Karpas-422 (cell line): ENCODE measurements around the gene TMEM125. TPM values are rescaled to one million over a fixed set of nuclear protein-coding genes. Genes with fewer than 3 reads are reported as not detected.

Source experiments
- DNase-seq: peaks from one replicate; pipeline ENCODE4 v3.0.0-alpha.2; 2015
- H2AFZ ChIP-seq: fragments of 200-600 bp; sonication (generic); 2 replicates; pipeline ENCODE4 v1.6.1; 2014; ENCODE audit warnings: antibody characterized with exemption, low read length, mixed read lengths
- H3K27ac ChIP-seq: fragments of 200-600 bp; sonication (generic); 2 replicates; pipeline ENCODE4 v1.5.1; 2014; ENCODE audit warnings: mild to moderate bottlenecking, low read length, moderate library complexity
- H3K27me3 ChIP-seq: fragments of 200-600 bp; sonication (generic); 2 replicates; pipeline ENCODE4 v1.6.1; 2014; ENCODE audit warnings: low read length, mixed read lengths
- H3K36me3 ChIP-seq: fragments of 200-600 bp; sonication (generic); 2 replicates; pipeline ENCODE4 v1.6.1; 2014; ENCODE audit warnings: low read length, mixed read lengths; ENCODE audit not compliant: insufficient read depth
- H3K4me1 ChIP-seq: fragments of 200-600 bp; sonication (generic); 2 replicates; pipeline ENCODE4 v1.6.1; 2014; ENCODE audit warnings: mild to moderate bottlenecking, low read length, mixed read lengths
- H3K4me2 ChIP-seq: fragments of 200-600 bp; sonication (generic); 2 replicates; pipeline ENCODE4 v1.6.1; 2014; ENCODE audit warnings: low read length, low read depth, mild to moderate bottlenecking; ENCODE audit not compliant: poor library complexity, severe bottlenecking
- H3K4me3 ChIP-seq: fragments of 200-600 bp; sonication (generic); 2 replicates; pipeline ENCODE4 v1.5.1; 2014; ENCODE audit warnings: mild to moderate bottlenecking, antibody characterized with exemption, low read length, mixed read lengths
- H3K79me2 ChIP-seq: fragments of 200-600 bp; sonication (generic); 2 replicates; pipeline ENCODE4 v1.6.1; 2014; ENCODE audit warnings: mild to moderate bottlenecking, low read length, mixed read lengths
- H3K9ac ChIP-seq: fragments of 200-600 bp; sonication (generic); 2 replicates; pipeline ENCODE4 v1.6.0; 2014; ENCODE audit warnings: low read length
- H3K9me2 ChIP-seq: fragments of 200-600 bp; sonication (generic), shearing (Covaris generic); replicated peaks from 2 replicates; pipeline ENCODE4 v1.6.0; 2014; ENCODE audit warnings: mild to moderate bottlenecking, low read length, moderate library complexity; ENCODE audit not compliant: insufficient read depth
- H3K9me3 ChIP-seq: fragments of 300-700, 200-600 bp; sonication (generic); 2 replicates; pipeline ENCODE4 v1.6.1; 2014; ENCODE audit warnings: low read length, mixed read lengths
- H4K20me1 ChIP-seq: fragments of 200-600 bp; sonication (generic); 2 replicates; pipeline ENCODE4 v1.6.1; 2014; ENCODE audit warnings: mild to moderate bottlenecking, antibody characterized with exemption, low read length, low read depth; ENCODE audit not compliant: insufficient read depth
- total RNA-seq: library from RNA; depleted of rRNA; stranded (reverse); fragments of >200 nt; shearing (Covaris generic); gene quantifications from 2 replicates; pipeline ENCODE4 v1.2.3, GENCODE V29; 2014; ENCODE audit warnings: low replicate concordance

Gene TMEM125
- total RNA-seq, 1 experiment from 2014 or later: not detected

- no peak for DNase-seq
- H4K20me1 ChIP-seq: no peaks in the 10 kb centered on the region
Measured at GRCh38 chr1:43252225-43252624, 17.6 kb upstream of the TMEM125 start.

GRCh38 chr1:43253173-43253572 is 16.6 kb upstream of the TMEM125 start:
- H3K36me3 ChIP-seq: no peaks in the 10 kb centered on the region
- no peaks in the 10 kb centered on the region for H3K79me2 ChIP-seq
- H3K9ac ChIP-seq: no peak overlapping the region
- no peaks in the 10 kb centered on the region for H4K20me1 ChIP-seq
- no peak overlapping the region for H3K4me3 ChIP-seq
- H3K4me1 ChIP-seq: peaks cover 3% of the 10 kb centered on the region
- H3K27ac ChIP-seq: no peak overlapping the region
- DNase-seq: no peak
- no peak overlapping the region for H3K4me2 ChIP-seq
- no peaks in the 10 kb centered on the region for H3K9me3 ChIP-seq
- H3K9me2 ChIP-seq: no peaks in the 10 kb centered on the region
- no peak overlapping the region for H2AFZ ChIP-seq
- no peaks in the 10 kb centered on the region for H3K27me3 ChIP-seq

More at GRCh38 chr1:43252225-43252624, 17.6 kb upstream of the TMEM125 start:
- Histone ChIP-seq H3K9me2 (no peaks in the 10 kb centered on the region), H3K4me3 (no peak overlapping the region), H3K79me2 (no peaks in the 10 kb centered on the region), H3K9me3 (no peaks in the 10 kb centered on the region), H3K27me3 (no peaks in the 10 kb centered on the region), H3K4me1 (peaks cover 3% of the 10 kb centered on the region), H3K36me3 (no peaks in the 10 kb centered on the region), H3K4me2 (no peak overlapping the region), H3K9ac (no peak overlapping the region), H3K27ac (no peak overlapping the region), H2AFZ (no peak overlapping the region)

- Histone ChIP-seq H3K4me1 (peaks cover 3% of the 10 kb centered on the region), H3K4me2 (no peak overlapping the region), H3K27me3 (no peaks in the 10 kb centered on the region), H3K9me3 (no peaks in the 10 kb centered on the region), H3K4me3 (no peak overlapping the region), H3K27ac (no peak overlapping the region), H2AFZ (no peak overlapping the region), H4K20me1 (no peaks in the 10 kb centered on the region), H3K79me2 (no peaks in the 10 kb centered on the region), H3K9me2 (no peaks in the 10 kb centered on the region), H3K9ac (no peak overlapping the region), H3K36me3 (no peaks in the 10 kb centered on the region)
- DNase-seq: no peak
Measured at GRCh38 chr1:43253876-43254275, 15.9 kb upstream of the TMEM125 start.

- Histone ChIP-seq H3K4me3 (no peak overlapping the region), H2AFZ (no peak overlapping the region), H3K4me2 (no peak overlapping the region), H3K36me3 (no peaks in the 10 kb centered on the region), H3K27me3 (no peaks in the 10 kb centered on the region), H3K9ac (no peak overlapping the region), H3K9me3 (no peaks in the 10 kb centered on the region), H3K9me2 (no peaks in the 10 kb centered on the region), H3K4me1 (peaks cover 3% of the 10 kb centered on the region), H3K27ac (no peak overlapping the region), H3K79me2 (no peaks in the 10 kb centered on the region), H4K20me1 (no peaks in the 10 kb centered on the region)
- DNase-seq: no peak
Measured at GRCh38 chr1:43255438-43256210, 14.2 kb upstream of the TMEM125 start.

- H3K9me2 ChIP-seq: no peaks in the 10 kb centered on the region
- H2AFZ ChIP-seq: no peak overlapping the region
- H3K36me3 ChIP-seq: no peaks in the 10 kb centered on the region
- H4K20me1 ChIP-seq: no peaks in the 10 kb centered on the region
- H3K79me2 ChIP-seq: no peaks in the 10 kb centered on the region
- no peaks in the 10 kb centered on the region for H3K27me3 ChIP-seq
- no peak overlapping the region for H3K4me2 ChIP-seq
- no peak overlapping the region for H3K4me3 ChIP-seq
- H3K4me1 ChIP-seq: peaks cover 3% of the 10 kb centered on the region
- H3K9ac ChIP-seq: no peak overlapping the region
- no peak overlapping the region for H3K27ac ChIP-seq
- no peaks in the 10 kb centered on the region for H3K9me3 ChIP-seq
- no peak for DNase-seq
Measured at GRCh38 chr1:43256675-43257570, 12.9 kb upstream of the TMEM125 start.

GRCh38 chr1:43258370-43258769 is 11.4 kb upstream of the TMEM125 start:
- no peaks in the 10 kb centered on the region for H4K20me1 ChIP-seq
- no peaks in the 10 kb centered on the region for H3K79me2 ChIP-seq
- H3K36me3 ChIP-seq: no peaks in the 10 kb centered on the region
- no peak overlapping the region for H2AFZ ChIP-seq
- no peak overlapping the region for H3K27ac ChIP-seq
- no peak overlapping the region for H3K4me2 ChIP-seq
- H3K9me3 ChIP-seq: peaks cover 3% of the 10 kb centered on the region; the same call in 1 of the 2 replicates
- no peaks in the 10 kb centered on the region for H3K9me2 ChIP-seq
- no peak for DNase-seq
- no peak overlapping the region for H3K9ac ChIP-seq
- H3K27me3 ChIP-seq: no peaks in the 10 kb centered on the region
- H3K4me3 ChIP-seq: no peak overlapping the region
- no peaks in the 10 kb centered on the region for H3K4me1 ChIP-seq

- Histone ChIP-seq H3K4me3 (no peak overlapping the region), H3K4me1 (no peaks in the 10 kb centered on the region), H3K9ac (no peak overlapping the region), H3K9me2 (no peaks in the 10 kb centered on the region), H4K20me1 (no peaks in the 10 kb centered on the region), H2AFZ (no peak overlapping the region), H3K4me2 (no peak overlapping the region), H3K27me3 (no peaks in the 10 kb centered on the region), H3K79me2 (no peaks in the 10 kb centered on the region), H3K36me3 (no peaks in the 10 kb centered on the region), H3K27ac (no peak overlapping the region), H3K9me3 (peaks cover 3% of the 10 kb centered on the region; the same call in 1 of the 2 replicates)
- DNase-seq: no peak
Measured at GRCh38 chr1:43265431-43265830, 4.4 kb upstream of the TMEM125 start.

GRCh38 chr1:43266881-43267280 is 2.9 kb upstream of the TMEM125 start:
- no peaks in the 10 kb centered on the region for H3K27me3 ChIP-seq
- no peaks in the 10 kb centered on the region for H4K20me1 ChIP-seq
- no peak overlapping the region for H3K4me3 ChIP-seq
- H3K4me2 ChIP-seq: no peak overlapping the region
- H3K9me2 ChIP-seq: no peaks in the 10 kb centered on the region
- no peaks in the 10 kb centered on the region for H3K79me2 ChIP-seq
- H3K4me1 ChIP-seq: no peaks in the 10 kb centered on the region
- no peaks in the 10 kb centered on the region for H3K36me3 ChIP-seq
- no peak overlapping the region for H3K27ac ChIP-seq
- H2AFZ ChIP-seq: no peak overlapping the region
- peaks cover 3% of the 10 kb centered on the region; the same call in 1 of the 2 replicates for H3K9me3 ChIP-seq
- no peak overlapping the region for H3K9ac ChIP-seq
- DNase-seq: no peak
